Peyer's patch (tissue), 4 donors: Measurements from ENCODE around the gene FLNA.

ENCODE experiments used
- POLR2A ChIP-seq, 2 donors: fragments of 450-650 bp; IDR thresholded peaks; one replicate each; pipeline ENCODE4 v1.5.1; 2017; ENCODE audit warnings: antibody characterized with exemption in 2 of 2, mild to moderate bottlenecking in 2 of 2, moderate library complexity in 2 of 2
- TF ChIP-seq, protein P1 (sequence below), 6 experiments: fragments of 450-650 bp in 4 of 6; fragments of 200-600 bp in 2 of 6; sonication (generic) in 1 of 6; IDR thresholded peaks; one replicate each; pipeline ENCODE4 v1.5.1; 2017 to 2019; ENCODE audit warnings: antibody characterized with exemption in 6 of 6, mild to moderate bottlenecking in 3 of 6, moderate library complexity in 1 of 6

DNA sequence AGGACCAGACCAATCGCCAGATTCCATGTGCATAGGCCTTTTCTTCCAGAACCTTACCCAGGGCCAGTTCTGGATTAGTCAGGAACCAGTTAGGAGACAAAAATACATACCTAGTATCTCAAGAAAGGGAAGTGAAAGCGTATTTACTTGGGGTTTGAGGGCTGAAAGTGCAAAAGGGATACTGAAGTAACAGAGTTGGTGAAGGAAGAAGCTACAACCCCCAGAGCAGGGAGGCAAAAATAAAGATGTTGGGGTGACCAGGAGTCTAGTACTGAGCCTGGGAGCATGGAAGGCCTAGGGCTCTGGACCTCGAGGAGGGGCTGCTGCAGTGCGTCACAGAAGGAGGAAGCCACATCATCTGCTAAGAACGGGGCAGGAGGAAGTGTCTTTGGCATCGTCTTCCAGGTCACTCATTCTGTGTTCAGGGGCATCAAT lies 40.6 kb downstream of the FLNA start:
- TF ChIP-seq POLR2A (IDR thresholded peaks at IDR 0.05), result no peak
- TF ChIP-seq, protein P1, sequence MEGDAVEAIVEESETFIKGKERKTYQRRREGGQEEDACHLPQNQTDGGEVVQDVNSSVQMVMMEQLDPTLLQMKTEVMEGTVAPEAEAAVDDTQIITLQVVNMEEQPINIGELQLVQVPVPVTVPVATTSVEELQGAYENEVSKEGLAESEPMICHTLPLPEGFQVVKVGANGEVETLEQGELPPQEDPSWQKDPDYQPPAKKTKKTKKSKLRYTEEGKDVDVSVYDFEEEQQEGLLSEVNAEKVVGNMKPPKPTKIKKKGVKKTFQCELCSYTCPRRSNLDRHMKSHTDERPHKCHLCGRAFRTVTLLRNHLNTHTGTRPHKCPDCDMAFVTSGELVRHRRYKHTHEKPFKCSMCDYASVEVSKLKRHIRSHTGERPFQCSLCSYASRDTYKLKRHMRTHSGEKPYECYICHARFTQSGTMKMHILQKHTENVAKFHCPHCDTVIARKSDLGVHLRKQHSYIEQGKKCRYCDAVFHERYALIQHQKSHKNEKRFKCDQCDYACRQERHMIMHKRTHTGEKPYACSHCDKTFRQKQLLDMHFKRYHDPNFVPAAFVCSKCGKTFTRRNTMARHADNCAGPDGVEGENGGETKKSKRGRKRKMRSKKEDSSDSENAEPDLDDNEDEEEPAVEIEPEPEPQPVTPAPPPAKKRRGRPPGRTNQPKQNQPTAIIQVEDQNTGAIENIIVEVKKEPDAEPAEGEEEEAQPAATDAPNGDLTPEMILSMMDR (IDR thresholded peaks at IDR 0.05), result no peak
